ENCODE data around the gene SLC9A9.

DNA sequence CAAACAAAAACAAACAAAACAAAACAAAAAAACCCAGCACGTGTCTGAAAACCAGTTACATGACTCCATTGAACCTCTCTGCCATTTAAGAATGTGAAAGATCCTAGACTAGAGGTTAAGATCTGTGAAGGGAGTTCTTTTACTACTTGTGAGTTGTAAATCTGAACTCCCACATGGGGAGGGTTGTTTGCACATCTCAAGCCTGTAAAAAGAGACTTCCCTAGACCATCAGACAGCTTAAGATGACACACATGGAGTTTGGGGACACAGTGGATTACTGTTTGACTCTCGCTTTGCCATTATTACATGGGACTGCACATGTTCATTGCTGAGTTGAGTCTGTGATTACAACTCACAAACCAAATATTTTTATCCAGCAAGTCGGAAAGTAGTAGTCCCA, 171.5 kb downstream of the SLC9A9 start:
- TF ChIP-seq, protein P1, sequence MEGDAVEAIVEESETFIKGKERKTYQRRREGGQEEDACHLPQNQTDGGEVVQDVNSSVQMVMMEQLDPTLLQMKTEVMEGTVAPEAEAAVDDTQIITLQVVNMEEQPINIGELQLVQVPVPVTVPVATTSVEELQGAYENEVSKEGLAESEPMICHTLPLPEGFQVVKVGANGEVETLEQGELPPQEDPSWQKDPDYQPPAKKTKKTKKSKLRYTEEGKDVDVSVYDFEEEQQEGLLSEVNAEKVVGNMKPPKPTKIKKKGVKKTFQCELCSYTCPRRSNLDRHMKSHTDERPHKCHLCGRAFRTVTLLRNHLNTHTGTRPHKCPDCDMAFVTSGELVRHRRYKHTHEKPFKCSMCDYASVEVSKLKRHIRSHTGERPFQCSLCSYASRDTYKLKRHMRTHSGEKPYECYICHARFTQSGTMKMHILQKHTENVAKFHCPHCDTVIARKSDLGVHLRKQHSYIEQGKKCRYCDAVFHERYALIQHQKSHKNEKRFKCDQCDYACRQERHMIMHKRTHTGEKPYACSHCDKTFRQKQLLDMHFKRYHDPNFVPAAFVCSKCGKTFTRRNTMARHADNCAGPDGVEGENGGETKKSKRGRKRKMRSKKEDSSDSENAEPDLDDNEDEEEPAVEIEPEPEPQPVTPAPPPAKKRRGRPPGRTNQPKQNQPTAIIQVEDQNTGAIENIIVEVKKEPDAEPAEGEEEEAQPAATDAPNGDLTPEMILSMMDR (IDR thresholded peaks at IDR 0.05; ENCODE audit: low read length) = no peak
- TF ChIP-seq EZH2 (optimal IDR thresholded peaks at IDR 0.05; ENCODE audit: low read depth, low read length) (no peak), EZH2phosphoT487 (IDR thresholded peaks at IDR 0.05; ENCODE audit: low read length) (no peak)
